Sigmoid colon (tissue), 7 donors: ENCODE measurements around the gene GABARAP. TPM values are rescaled to one million over a fixed set of nuclear protein-coding genes. Genes with fewer than 3 reads are reported as not detected.

Experiments
- DNase-seq: peaks from one replicate; pipeline ENCODE4 v3.0.0-alpha.2; 2019
- H3K27ac ChIP-seq, 4 donors: fragments of 200-600 bp; sonication (generic); one replicate each; pipeline ENCODE4 v1.5.1; 2016 to 2019; ENCODE audit warnings: mild to moderate bottlenecking in 1 of 4
- H3K27me3 ChIP-seq, 3 donors: fragments of 200-600 bp; sonication (generic); one replicate each; pipeline ENCODE4 v1.5.1; 2019; ENCODE audit warnings: mild to moderate bottlenecking in 1 of 3
- H3K36me3 ChIP-seq, 4 donors: fragments of 200-600 bp; sonication (generic); one replicate each; pipeline ENCODE4 v1.5.1; 2016 to 2019
- H3K4me1 ChIP-seq, 4 donors: fragments of 200-600 bp; sonication (generic); one replicate each; pipeline ENCODE4 v1.5.1; 2017 to 2019
- H3K4me3 ChIP-seq, 4 donors: fragments of 200-600 bp; sonication (generic); one replicate each; pipeline ENCODE4 v1.5.1; 2017 to 2019; ENCODE audit warnings: mild to moderate bottlenecking in 2 of 4, moderate library complexity in 1 of 4
- H3K9me3 ChIP-seq, 4 donors: fragments of 200-600 bp in 3 of 4; sonication (generic) in 3 of 4; one replicate each; pipeline versions ENCODE4 v1.5.1 to v1.6.1; 2013 to 2019
- CTCF ChIP-seq, 4 experiments: fragments of 450-650 bp in 3 of 4; fragments of 200-600 bp in 1 of 4; IDR thresholded peaks; one replicate each; pipeline ENCODE4 v1.5.1; 2016 to 2019; ENCODE audit warnings: antibody characterized with exemption in 4 of 4, mild to moderate bottlenecking in 3 of 4, moderate library complexity in 2 of 4
- EP300 ChIP-seq, 4 donors: sonication (generic); formaldehyde crosslinking; IDR thresholded peaks; one replicate each; pipeline ENCODE4 v1.6.1; 2017; ENCODE audit warnings: antibody characterized with exemption in 4 of 4
- POLR2A ChIP-seq, 2 donors: fragments of 450-650 bp; IDR thresholded peaks; one replicate each; pipeline ENCODE4 v1.6.1; 2016; ENCODE audit warnings: antibody characterized with exemption in 2 of 2, mild to moderate bottlenecking in 2 of 2, moderate library complexity in 2 of 2
- POLR2AphosphoS5 ChIP-seq, 4 donors: sonication (generic); formaldehyde crosslinking; IDR thresholded peaks; one replicate each; pipeline ENCODE4 v1.6.1; 2017; ENCODE audit warnings: antibody characterized with exemption in 4 of 4
- WGBS, 2 donors: extraction: QIAGEN DNeasy Blood & Tissue Kit; methylation state at CpG; one replicate each; pipeline ENCODE4 v1.1.7; 2013; 5-methylcytosine and 5-hydroxymethylcytosine counted together
- intact Hi-C: fragments of 100-400 bp; cut with DNase I; formaldehyde crosslinking; loops from one replicate; pipeline ENCODE4 v1.15.1; 2023
- polyA plus RNA-seq, 3 donors: library from polyadenylated mRNA; stranded (reverse); fragments of 200-250 nt; gene quantifications; one replicate each; pipeline ENCODE4 v1.2.3, GENCODE V29; 2013
- total RNA-seq, 4 donors: library from RNA; depleted of rRNA; stranded (reverse); fragments of >200 nt; gene quantifications; one replicate each; pipeline ENCODE4 v1.1.0, GENCODE V29; 2016
- donor health status: healthy with polysubstance abuse.
- donor health status: Bipolar disorder and iron deficiency.
- donor health status: healthy.

Gene GABARAP
- total and polyA plus RNA-seq, 7 donors = 147 to 1,215 (median 613) TPM

- peak; percentile 100 for DNase-seq
- 1% methylated on average over 72 of the region's 72 CpGs for WGBS, 2 donors
- peaks cover 0 to 55% (median 54%) of the 10 kb centered on the region in 4 donors for H3K4me1 ChIP-seq
- H3K36me3 ChIP-seq = peaks cover 6 to 46% (median 25%) of the 10 kb centered on the region in 4 donors
- H3K27me3 ChIP-seq = no peaks in the 10 kb centered on the region
- no peaks in the 10 kb centered on the region for H3K9me3 ChIP-seq
- peak within 1 kb of the TSS; percentile 98 to 100 (median 99) for H3K27ac ChIP-seq
- intact Hi-C loops = loop anchor here (5.0 kb wide), 3 partner anchors 68 to 603 kb away; partner anchors contain the start of genes EIF5A and TMEM256
- TF ChIP-seq POLR2AphosphoS5 (IDR thresholded peaks at IDR 0.05) = peak; percentile 71 to 88 (median 82)
- TF ChIP-seq POLR2A (IDR thresholded peaks at IDR 0.05) = peak; percentile 61 to 84
- TF ChIP-seq EP300 (IDR thresholded peaks at IDR 0.05) = peak in 1 of 4 donors; percentile 62
- TF ChIP-seq CTCF (IDR thresholded peaks at IDR 0.05) = no peak
- peak within 1 kb of the TSS; percentile 95 to 100 (median 100) for H3K4me3 ChIP-seq
Observed at GRCh38 chr17:7239091-7240027, 2.9 kb downstream of the GABARAP start, which contains the start of gene PHF23. PHF23 (minus strand) TSS chr17:7239457; CDS start chr17:7239279, 178 bp downstream.

DNA sequence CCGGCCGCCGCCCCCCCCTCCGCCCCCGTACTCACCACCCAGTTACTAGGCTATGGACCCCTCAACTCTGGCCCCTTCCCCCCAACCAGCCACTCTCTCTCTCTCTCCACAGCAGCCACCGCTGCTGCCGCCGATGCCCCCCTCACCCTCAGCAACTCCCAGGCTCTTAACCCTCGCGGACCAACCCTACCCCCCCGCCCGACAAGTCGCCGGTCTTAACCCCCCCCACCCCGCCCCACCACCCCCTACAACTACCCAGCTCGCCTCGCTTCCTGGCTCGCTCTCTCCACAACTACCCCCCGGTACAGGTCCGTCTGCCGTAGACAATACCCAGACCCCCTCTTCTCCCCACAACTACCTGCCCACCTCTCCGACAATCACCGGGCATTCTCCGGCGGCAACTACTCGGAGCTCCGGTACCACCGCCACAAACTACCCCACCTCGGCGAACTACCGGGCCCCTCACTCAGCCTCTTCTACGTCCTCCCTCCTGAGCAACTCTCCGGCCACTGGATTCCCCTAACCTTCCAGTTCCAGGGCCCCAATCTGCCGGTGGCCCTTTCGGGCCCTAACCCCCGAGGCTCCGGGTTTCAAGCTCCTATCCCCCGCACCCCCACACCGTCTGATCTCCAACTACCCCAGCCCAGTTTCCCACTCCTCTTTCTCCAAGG, 3.7 kb downstream of the GABARAP start:
- TF ChIP-seq POLR2AphosphoS5 (IDR thresholded peaks at IDR 0.05) (no peak), POLR2A (IDR thresholded peaks at IDR 0.05) (no peak)
- H3K4me3 ChIP-seq = peak overlapping the region; percentile 95 to 100 (median 100)
- H3K36me3 ChIP-seq = peaks cover 0 to 38% (median 22%) of the 10 kb centered on the region in 4 donors
- H3K27ac ChIP-seq = peak overlapping the region; percentile 98 to 100 (median 98)
- DNase-seq = peak; percentile 79
- intact Hi-C loops = no loop called here
- WGBS, 2 donors = 1 to 2% methylated on average over 39 of the region's 39 CpGs
- H3K9me3 ChIP-seq = no peaks in the 10 kb centered on the region
- H3K4me1 ChIP-seq = peaks cover 0 to 54% (median 51%) of the 10 kb centered on the region in 4 donors
- H3K27me3 ChIP-seq = no peaks in the 10 kb centered on the region

DNA sequence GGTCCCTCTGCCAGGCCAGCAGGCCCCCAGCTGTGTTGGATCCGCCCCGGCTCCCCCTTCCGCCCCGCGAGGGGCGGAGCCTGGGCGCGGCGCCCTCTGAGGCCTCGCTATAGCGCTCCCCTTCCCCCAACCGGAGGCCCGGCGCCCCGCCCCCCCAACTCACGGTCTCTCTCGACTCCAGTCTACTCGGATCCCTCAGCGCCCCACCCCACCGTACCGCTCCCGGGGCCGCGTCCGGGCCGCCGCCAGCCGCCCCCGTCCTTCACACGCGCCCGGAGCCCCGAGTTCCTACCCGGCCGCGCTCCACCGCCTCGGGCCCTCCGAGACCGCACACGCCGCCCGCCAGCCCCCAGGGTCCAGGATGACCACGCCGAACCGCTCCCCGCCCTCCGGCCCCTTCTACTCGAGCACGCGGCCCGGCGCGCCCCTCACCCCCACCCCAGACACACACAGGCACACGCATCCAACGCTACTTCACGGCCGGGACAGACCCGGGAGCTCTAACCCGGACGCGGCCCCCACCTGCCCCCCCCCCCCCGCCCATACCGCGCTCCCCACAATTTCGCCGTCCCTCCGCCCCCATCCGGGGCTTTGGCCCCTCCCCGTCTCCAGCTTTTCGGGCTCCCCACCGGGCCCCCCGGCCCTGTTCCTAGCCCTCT, 4.4 kb downstream of the GABARAP start:
- no peaks in the 10 kb centered on the region for H3K27me3 ChIP-seq
- intact Hi-C loops = no loop called here
- TF ChIP-seq POLR2AphosphoS5 (IDR thresholded peaks at IDR 0.05) = no peak
- TF ChIP-seq EP300 (IDR thresholded peaks at IDR 0.05) = no peak
- TF ChIP-seq CTCF (IDR thresholded peaks at IDR 0.05) = no peak
- no peak for TF ChIP-seq POLR2A (IDR thresholded peaks at IDR 0.05)
- WGBS, 2 donors = 1 to 2% methylated on average over 73 of the region's 73 CpGs
- H3K27ac ChIP-seq = peak overlapping the region; percentile 98 to 100 (median 98)
- peak overlapping the region; percentile 95 to 100 (median 100) for H3K4me3 ChIP-seq
- peaks cover 0 to 56% (median 53%) of the 10 kb centered on the region in 4 donors for H3K4me1 ChIP-seq
- no peaks in the 10 kb centered on the region for H3K9me3 ChIP-seq
- peaks cover 0 to 37% (median 22%) of the 10 kb centered on the region in 4 donors for H3K36me3 ChIP-seq
- DNase-seq = peak; percentile 93

- H3K4me3 ChIP-seq = peak overlapping the region; percentile 95 to 100 (median 100)
- intact Hi-C loops = no loop called here
- WGBS, 2 donors = 21 to 33% methylated on average over 6 of the region's 6 CpGs
- no peaks in the 10 kb centered on the region for H3K9me3 ChIP-seq
- peaks cover 0 to 61% (median 58%) of the 10 kb centered on the region in 4 donors for H3K4me1 ChIP-seq
- TF ChIP-seq POLR2A (IDR thresholded peaks at IDR 0.05) = no peak
- no peak for TF ChIP-seq CTCF (IDR thresholded peaks at IDR 0.05)
- TF ChIP-seq EP300 (IDR thresholded peaks at IDR 0.05) = no peak
- TF ChIP-seq POLR2AphosphoS5 (IDR thresholded peaks at IDR 0.05) = no peak
- peak overlapping the region; percentile 98 to 100 (median 98) for H3K27ac ChIP-seq
- H3K36me3 ChIP-seq = peaks cover 0 to 37% (median 22%) of the 10 kb centered on the region in 4 donors
- H3K27me3 ChIP-seq = no peaks in the 10 kb centered on the region
- DNase-seq = no peak
Observed at GRCh38 chr17:7237266-7237760, 4.9 kb downstream of the GABARAP start.
